Lower leg skin (tissue), 3 donors: Measurements from ENCODE around the gene LSR.

Experiments used
- CTCF ChIP-seq, 3 donors: fragments of 450-650 bp; IDR thresholded peaks; one replicate each; pipeline ENCODE4 v1.5.1; 2016; ENCODE audit warnings: antibody characterized with exemption in 3 of 3, mild to moderate bottlenecking in 3 of 3, moderate library complexity in 2 of 3
- POLR2A ChIP-seq, 2 donors: fragments of 450-650 bp; IDR thresholded peaks; one replicate each; pipeline ENCODE4 v1.6.1; 2016 to 2017; ENCODE audit warnings: antibody characterized with exemption in 2 of 2, mild to moderate bottlenecking in 1 of 2, moderate library complexity in 1 of 2

DNA sequence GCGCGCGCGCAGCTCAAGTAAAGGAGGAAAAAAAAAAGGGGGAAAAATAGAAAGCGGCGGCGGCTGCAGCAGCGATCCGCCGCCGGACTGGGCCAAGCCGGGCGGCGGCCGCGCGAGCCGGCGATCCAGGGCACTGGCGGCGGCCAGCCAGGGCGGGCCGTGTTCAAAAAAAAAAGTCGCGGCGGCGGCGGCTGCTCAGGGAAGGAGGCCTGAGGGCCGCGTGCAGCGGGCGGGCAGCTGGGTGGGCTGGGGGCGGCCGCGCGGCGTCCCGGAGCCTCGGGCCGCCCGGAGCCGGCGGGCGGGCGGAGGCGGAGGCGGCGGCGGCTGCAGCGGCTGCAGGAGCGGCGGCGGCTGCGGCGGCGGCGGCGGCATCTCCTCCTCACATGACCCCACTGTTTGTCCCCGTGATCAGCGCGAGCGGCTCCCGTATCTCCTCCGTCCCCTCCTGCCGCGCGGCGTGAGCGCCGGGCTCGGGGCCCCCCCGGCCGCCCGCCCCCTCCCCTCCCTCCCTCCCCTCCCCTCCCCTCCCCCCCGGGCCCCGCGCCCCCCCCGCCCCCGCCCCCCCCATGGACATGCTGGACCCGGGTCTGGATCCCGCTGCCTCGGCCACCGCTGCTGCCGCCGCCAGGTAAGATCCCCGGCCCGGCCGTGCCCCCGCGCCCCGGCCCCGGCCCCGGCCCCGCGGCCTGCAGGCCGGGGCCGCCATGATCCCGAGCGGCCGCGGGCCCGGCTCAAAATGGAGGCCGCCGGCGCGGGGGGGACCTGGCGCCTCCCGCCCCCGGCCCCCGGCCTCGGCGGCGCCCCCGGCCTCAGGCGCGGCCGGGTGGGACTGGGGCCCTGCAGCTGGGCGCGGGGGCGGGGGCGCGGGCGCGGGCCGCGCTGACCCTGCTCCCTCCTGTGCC is 20.0 kb downstream of the LSR start, which contains the start of gene USF2:
- no peak for TF ChIP-seq CTCF (IDR thresholded peaks at IDR 0.05)
- no peak for TF ChIP-seq POLR2A (IDR thresholded peaks at IDR 0.05)
